DOHH2 (cell line): ENCODE data around the gene PAGR1.
A peak's percentile ranks its signal among the peaks of the same experiment; 100 is the strongest.

Source experiments
- EZH2phosphoT487 ChIP-seq: fragments of 200-600 bp; sonication (generic); IDR thresholded peaks from 2 replicates; pipeline ENCODE4 v1.6.1; 2017; ENCODE audit warnings: borderline replicate concordance, mild to moderate bottlenecking, antibody characterized with exemption, low read length, moderate library complexity, mixed read lengths
- TF ChIP-seq, protein P1 (sequence below): fragments of 200-600 bp; sonication (generic); IDR thresholded peaks from one replicate; pipeline ENCODE4 v1.5.1; 2014; ENCODE audit warnings: antibody characterized with exemption, mild to moderate bottlenecking, low read depth, low read length; ENCODE audit not compliant: poor library complexity, severe bottlenecking

DNA sequence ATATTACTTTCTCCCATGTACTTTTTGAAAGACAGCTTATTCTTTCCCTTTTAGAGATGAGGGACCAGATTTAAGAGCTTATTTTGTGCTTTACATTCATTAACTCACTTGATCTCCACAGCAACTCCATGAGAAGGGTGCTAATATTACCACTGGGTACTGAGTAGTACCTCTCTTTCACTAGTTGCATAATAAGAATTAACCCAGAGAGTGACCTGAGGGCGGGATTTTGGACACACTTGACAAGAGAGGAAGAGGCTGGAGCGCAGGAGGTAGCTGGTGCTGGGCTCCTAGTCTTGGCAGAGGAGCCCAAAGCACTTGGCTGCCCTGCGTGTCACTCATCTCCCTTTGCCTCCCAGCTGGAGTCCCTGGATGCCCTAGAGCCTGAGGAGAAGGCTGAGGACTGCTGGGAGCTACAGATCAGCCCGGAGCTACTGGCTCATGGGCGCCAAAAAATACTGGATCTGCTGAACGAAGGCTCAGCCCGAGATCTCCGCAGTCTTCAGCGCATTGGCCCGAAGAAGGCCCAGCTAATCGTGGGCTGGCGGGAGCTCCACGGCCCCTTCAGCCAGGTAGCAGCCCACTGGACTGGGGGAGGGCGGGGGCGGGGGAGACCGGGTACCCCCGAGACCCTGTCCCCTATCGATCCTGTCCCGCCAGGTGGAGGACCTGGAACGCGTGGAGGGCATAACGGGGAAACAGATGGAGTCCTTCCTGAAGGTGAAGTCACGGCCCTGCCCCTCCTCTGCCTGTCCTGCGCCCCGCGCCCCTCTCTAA lies 11.3 kb upstream of the PAGR1 start:
- TF ChIP-seq EZH2phosphoT487, result no peak
- TF ChIP-seq, protein P1, sequence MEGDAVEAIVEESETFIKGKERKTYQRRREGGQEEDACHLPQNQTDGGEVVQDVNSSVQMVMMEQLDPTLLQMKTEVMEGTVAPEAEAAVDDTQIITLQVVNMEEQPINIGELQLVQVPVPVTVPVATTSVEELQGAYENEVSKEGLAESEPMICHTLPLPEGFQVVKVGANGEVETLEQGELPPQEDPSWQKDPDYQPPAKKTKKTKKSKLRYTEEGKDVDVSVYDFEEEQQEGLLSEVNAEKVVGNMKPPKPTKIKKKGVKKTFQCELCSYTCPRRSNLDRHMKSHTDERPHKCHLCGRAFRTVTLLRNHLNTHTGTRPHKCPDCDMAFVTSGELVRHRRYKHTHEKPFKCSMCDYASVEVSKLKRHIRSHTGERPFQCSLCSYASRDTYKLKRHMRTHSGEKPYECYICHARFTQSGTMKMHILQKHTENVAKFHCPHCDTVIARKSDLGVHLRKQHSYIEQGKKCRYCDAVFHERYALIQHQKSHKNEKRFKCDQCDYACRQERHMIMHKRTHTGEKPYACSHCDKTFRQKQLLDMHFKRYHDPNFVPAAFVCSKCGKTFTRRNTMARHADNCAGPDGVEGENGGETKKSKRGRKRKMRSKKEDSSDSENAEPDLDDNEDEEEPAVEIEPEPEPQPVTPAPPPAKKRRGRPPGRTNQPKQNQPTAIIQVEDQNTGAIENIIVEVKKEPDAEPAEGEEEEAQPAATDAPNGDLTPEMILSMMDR, result peak; percentile 12
